CD8-positive, alpha-beta memory T cell (primary cell): ENCODE results near the gene NR4A1. TPM values are rescaled to one million over a fixed set of nuclear protein-coding genes. Genes with fewer than 3 reads are reported as not detected.

Experiments
- CTCF ChIA-PET: fragments of 350-600 bp; sonication (Branson Sonifier 250); formaldehyde crosslinking; loops from one replicate; lab custom pipeline; 2021; ENCODE audit warnings: antibody characterized with exemption; lab: Charles Lee
- POLR2A ChIA-PET: fragments of 350-600 bp; sonication (Branson Sonifier 250); formaldehyde crosslinking; loops from one replicate; lab custom pipeline; 2021; ENCODE audit warnings: antibody characterized with exemption; lab: Charles Lee
- DNase-seq, 5 donors: peaks; one replicate each; pipeline versions ENCODE4 v3.0.0 to v3.0.0-alpha.2; 2020 to 2022; ENCODE audit warnings: mixed read lengths in 1 of 5
- H3K27ac ChIP-seq: one replicate; pipeline ENCODE4 v1.7.0; 2013; ENCODE audit warnings: low read depth, mild to moderate bottlenecking, low read length, moderate library complexity
- H3K27me3 ChIP-seq: 2 replicates; pipeline ENCODE4 v1.7.0; 2013; ENCODE audit warnings: low read length, mild to moderate bottlenecking; ENCODE audit not compliant: insufficient read depth, poor library complexity, severe bottlenecking
- H3K36me3 ChIP-seq: 2 replicates; pipeline ENCODE4 v1.7.0; 2013; ENCODE audit warnings: mild to moderate bottlenecking, low read length, moderate library complexity; ENCODE audit not compliant: insufficient read depth
- H3K4me1 ChIP-seq: 2 replicates; pipeline ENCODE4 v1.7.0; 2013; ENCODE audit warnings: mild to moderate bottlenecking, low read length, moderate library complexity; ENCODE audit not compliant: insufficient read depth
- H3K4me3 ChIP-seq: 2 replicates; pipeline ENCODE4 v1.7.0; 2013; ENCODE audit warnings: mild to moderate bottlenecking, low read length
- H3K9me3 ChIP-seq: 2 replicates; pipeline ENCODE4 v1.7.0; 2013; ENCODE audit warnings: mild to moderate bottlenecking, low read length
- H3K27ac Mint-ChIP-seq, 8 donors: one replicate each; pipeline ENCODE4 v1.8.0; 2020 to 2021; ENCODE audit warnings: mixed read lengths in 8 of 8, mild to moderate bottlenecking in 6 of 8, inconsistent platforms in 3 of 8, moderate library complexity in 3 of 8
- H3K27me3 Mint-ChIP-seq, 2 donors: one replicate each; pipeline ENCODE4 v1.8.0; 2020 to 2021; ENCODE audit warnings: mixed read lengths in 2 of 2, mild to moderate bottlenecking in 1 of 2, moderate library complexity in 1 of 2
- H3K36me3 Mint-ChIP-seq, 3 donors: one replicate each; pipeline ENCODE4 v1.8.0; 2020 to 2021; ENCODE audit warnings: mixed read lengths in 3 of 3, inconsistent platforms in 1 of 3, mild to moderate bottlenecking in 1 of 3
- H3K4me1 Mint-ChIP-seq, 3 donors: one replicate each; pipeline ENCODE4 v1.8.0; 2020 to 2021; ENCODE audit warnings: mixed read lengths in 3 of 3, inconsistent platforms in 1 of 3, mild to moderate bottlenecking in 1 of 3
- H3K4me3 Mint-ChIP-seq, 7 donors: one replicate each; pipeline ENCODE4 v1.8.0; 2020 to 2021; ENCODE audit warnings: mixed read lengths in 7 of 7, mild to moderate bottlenecking in 6 of 7, moderate library complexity in 4 of 7, inconsistent platforms in 2 of 7
- H3K9me3 Mint-ChIP-seq, 5 donors: one replicate each; pipeline ENCODE4 v1.8.0; 2020 to 2022; ENCODE audit warnings: mixed read lengths in 5 of 5, mild to moderate bottlenecking in 3 of 5, moderate library complexity in 2 of 5, inconsistent platforms in 1 of 5
- polyA plus RNA-seq: library from polyadenylated mRNA; unstranded; fragments of 300-500 nt; fragmentation: Illumina TruSeq; gene quantifications from one replicate; pipeline ENCODE4 v1.2.3, GENCODE V29; 2021
- total RNA-seq, 2 experiments: library from RNA; stranded (reverse); gene quantifications; one replicate each; pipeline ENCODE4 v1.2.3, GENCODE V29; 2021

The NR4A1 gene
- total and polyA plus RNA-seq, 3 experiments from 2014 or later, result 0.84 to 23.4 (median 20.4) TPM

DNA sequence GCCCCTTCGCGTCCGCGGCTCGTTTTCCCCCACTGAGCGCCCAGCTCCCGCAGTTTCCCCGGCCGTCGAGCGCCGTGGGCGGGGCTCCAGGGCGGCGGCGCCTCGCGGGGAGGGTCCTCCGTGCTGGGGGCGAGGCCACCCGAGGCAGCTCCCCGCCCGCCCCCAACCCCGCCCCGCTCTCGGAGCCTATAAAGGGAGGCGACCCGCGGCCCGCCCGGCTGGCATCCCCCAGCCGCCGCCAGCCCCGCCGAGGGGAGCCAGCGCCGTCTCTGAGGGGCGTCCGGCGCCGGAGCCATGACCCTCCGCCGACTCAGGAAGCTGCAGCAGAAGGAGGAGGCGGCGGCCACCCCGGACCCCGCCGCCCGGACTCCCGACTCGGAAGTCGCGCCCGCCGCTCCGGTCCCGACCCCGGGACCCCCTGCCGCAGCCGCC, 44.5 kb upstream of the NR4A1 start, which contains the start of gene TAMALIN:
Gene TAMALIN, plus strand, starts transcription at position 221 of the 432 bp plus-strand sequence. Its CDS starts 74 bp downstream, at position 295.
- CTCF ChIA-PET, result interaction anchor here (0.8 to 21.9 kb wide), 4 partner anchors 14 to 26 kb away, joined by 3 to 488 read pairs (median 16); no protein-coding TSS in a partner anchor

GRCh38 chr12:52007158-52007921, 43.9 kb upstream of the NR4A1 start:
- Mint-ChIP-seq H3K36me3 (peaks cover 0 to 20% (median 0%) of the 10 kb centered on the region in 3 donors), H3K27ac (peak overlapping the region; percentile 88 to 93 (median 92)), H3K27me3 (peaks cover 5 to 11% of the 10 kb centered on the region in 2 donors), H3K4me3 (peak overlapping the region; percentile 89 to 95 (median 91)), H3K9me3 (no peaks in the 10 kb centered on the region), H3K4me1 (peaks cover 13 to 24% (median 15%) of the 10 kb centered on the region in 3 donors)
- DNase-seq, result peak; percentile 29 to 78 (median 70)
- POLR2A ChIA-PET, result interaction anchor here (0.8 to 2.5 kb wide), 4 partner anchors 16 to 35 kb away, joined by 3 to 10 read pairs (median 6); no protein-coding TSS in a partner anchor
- CTCF ChIA-PET, result interaction anchor here (0.8 to 21.9 kb wide), 4 partner anchors 14 to 22 kb away, joined by 4 to 488 read pairs (median 16); no protein-coding TSS in a partner anchor
- peak overlapping the region; percentile 67 for H3K27ac ChIP-seq
- H3K9me3 ChIP-seq, result no peaks in the 10 kb centered on the region
- no peaks in the 10 kb centered on the region for H3K27me3 ChIP-seq
- H3K36me3 ChIP-seq, result peaks cover 6% of the 10 kb centered on the region
- peaks cover 19% of the 10 kb centered on the region for H3K4me1 ChIP-seq
- peak overlapping the region; percentile 71 for H3K4me3 ChIP-seq

More for the DNA sequence above, 44.5 kb upstream of the NR4A1 start, which contains the start of gene TAMALIN:
- H3K27me3 ChIP-seq, result no peaks in the 10 kb centered on the region
- H3K27ac Mint-ChIP-seq, result peak within 1 kb of the TSS; percentile 88 to 93 (median 92)
- H3K27ac ChIP-seq, result peak within 1 kb of the TSS; percentile 67
- H3K36me3 ChIP-seq, result peaks cover 6% of the 10 kb centered on the region
- DNase-seq, result peak; percentile 73 to 87 (median 82)
- H3K36me3 Mint-ChIP-seq, result peaks cover 0 to 17% (median 0%) of the 10 kb centered on the region in 3 donors
- POLR2A ChIA-PET, result interaction anchor here (0.8 to 2.5 kb wide), 6 partner anchors 9 to 63 kb away, joined by 3 to 10 read pairs (median 4); partner anchors contain the start of gene ATG101
- H3K27me3 Mint-ChIP-seq, result peaks cover 5 to 11% of the 10 kb centered on the region in 2 donors
- no peaks in the 10 kb centered on the region for H3K9me3 ChIP-seq
- peak within 1 kb of the TSS; percentile 89 to 95 (median 91) for H3K4me3 Mint-ChIP-seq
- H3K4me3 ChIP-seq, result peak within 1 kb of the TSS; percentile 71
- peaks cover 19% of the 10 kb centered on the region for H3K4me1 ChIP-seq
- peaks cover 13 to 24% (median 15%) of the 10 kb centered on the region in 3 donors for H3K4me1 Mint-ChIP-seq
- no peaks in the 10 kb centered on the region for H3K9me3 Mint-ChIP-seq

DNA sequence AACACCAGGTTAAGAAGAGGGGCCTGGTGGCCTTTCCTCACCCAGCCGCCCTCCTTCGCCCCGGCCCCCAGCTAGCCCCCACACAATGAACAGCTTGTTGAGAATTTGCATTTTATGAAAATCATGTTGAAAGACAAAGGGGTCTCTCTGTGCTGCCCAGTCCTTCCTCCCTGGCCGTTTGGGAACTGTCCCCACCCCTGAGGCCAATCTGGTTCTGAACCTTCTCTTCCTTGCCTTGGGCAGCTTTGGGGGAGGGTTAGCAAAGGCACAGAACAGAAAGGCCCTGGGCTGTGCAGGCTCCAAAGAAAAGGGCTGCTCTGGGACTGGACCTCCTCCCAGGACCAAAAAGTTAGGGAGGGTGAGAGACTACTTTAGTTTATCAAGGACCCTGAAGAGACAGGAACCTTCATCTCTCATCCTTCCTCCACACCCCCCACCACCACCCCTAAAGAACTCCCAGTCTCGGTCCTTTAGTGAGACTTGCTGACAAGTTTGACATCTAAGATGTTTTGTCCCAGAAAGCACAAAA, 43.2 kb upstream of the NR4A1 start:
- Histone ChIP-seq H3K36me3 (peaks cover 6% of the 10 kb centered on the region), H3K4me3 (peak overlapping the region; percentile 71), H3K9me3 (no peaks in the 10 kb centered on the region), H3K27me3 (no peaks in the 10 kb centered on the region), H3K27ac (peak overlapping the region; percentile 67), H3K4me1 (peaks cover 19% of the 10 kb centered on the region)
- DNase-seq, result no peak
- Mint-ChIP-seq H3K36me3 (peaks cover 0 to 23% (median 0%) of the 10 kb centered on the region in 3 donors), H3K27ac (peak overlapping the region; percentile 88 to 93 (median 92)), H3K4me1 (peaks cover 13 to 24% (median 15%) of the 10 kb centered on the region in 3 donors), H3K27me3 (peaks cover 5 to 11% of the 10 kb centered on the region in 2 donors), H3K4me3 (peak overlapping the region; percentile 89 to 95 (median 91)), H3K9me3 (no peaks in the 10 kb centered on the region)
- ChIA-PET POLR2A (interaction anchor here (0.6 to 2.5 kb wide), 4 partner anchors 15 to 43 kb away, joined by 3 to 10 read pairs (median 3); partner anchors contain the start of gene NR4A1), CTCF (interaction anchor here (1.5 to 21.9 kb wide), 2 partner anchors 13 to 15 kb away, joined by 5 to 488 read pairs; no protein-coding TSS in a partner anchor)

DNA sequence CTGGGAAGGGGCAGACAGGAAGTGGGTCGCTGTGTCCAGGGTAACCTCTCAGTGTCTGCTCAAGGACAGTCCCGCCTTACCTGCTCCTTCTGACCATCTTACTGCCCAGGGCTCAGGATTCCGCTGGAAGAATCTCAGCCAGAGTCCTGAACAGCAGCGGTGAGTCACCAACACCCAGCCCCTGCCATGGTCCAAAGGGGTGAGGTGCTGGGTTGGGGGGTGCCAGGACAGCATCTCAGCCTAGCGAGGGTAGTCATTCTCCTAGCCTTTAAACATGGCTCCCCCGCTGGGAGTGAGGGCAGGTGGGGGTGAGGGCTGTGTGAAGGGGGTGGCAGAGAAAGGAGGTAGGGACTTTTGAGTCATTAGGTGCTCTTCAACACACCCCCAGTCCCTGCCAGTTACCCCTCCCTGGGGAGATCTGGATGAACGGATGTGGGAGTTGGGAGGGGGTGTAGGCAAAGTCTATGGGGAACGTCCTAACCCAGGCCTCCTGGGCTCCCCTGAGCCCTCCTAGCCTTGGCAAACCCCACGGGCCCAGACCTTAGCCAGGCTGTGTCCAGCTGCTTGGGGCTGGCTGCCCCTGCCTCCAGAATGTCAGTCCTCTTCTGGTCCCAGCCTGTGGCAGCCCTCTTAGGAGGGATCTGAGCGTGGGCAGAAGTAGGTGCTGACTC, 42.0 kb upstream of the NR4A1 start:
- Histone ChIP-seq H3K4me1 (peaks cover 19% of the 10 kb centered on the region), H3K27me3 (no peaks in the 10 kb centered on the region), H3K27ac (peak overlapping the region; percentile 24), H3K9me3 (no peaks in the 10 kb centered on the region), H3K4me3 (no peak overlapping the region), H3K36me3 (peaks cover 6% of the 10 kb centered on the region)
- ChIA-PET POLR2A (interaction anchor here (1.1 to 2.5 kb wide), 2 partner anchors 14 to 42 kb away, joined by 3 to 10 read pairs; partner anchors contain the start of gene NR4A1), CTCF (interaction anchor here (1.3 to 21.9 kb wide), 6 partner anchors 11 to 20 kb away, joined by 4 to 488 read pairs (median 8); no protein-coding TSS in a partner anchor)
- peak overlapping the region in 2 of 7 donors; percentile 91 to 92 for H3K4me3 Mint-ChIP-seq
- H3K27me3 Mint-ChIP-seq, result peaks cover 5 to 11% of the 10 kb centered on the region in 2 donors
- DNase-seq, result no peak
- H3K9me3 Mint-ChIP-seq, result no peaks in the 10 kb centered on the region
- peaks cover 0 to 34% (median 0%) of the 10 kb centered on the region in 3 donors for H3K36me3 Mint-ChIP-seq
- peaks cover 13 to 24% (median 15%) of the 10 kb centered on the region in 3 donors for H3K4me1 Mint-ChIP-seq
- peak overlapping the region in 5 of 8 donors; percentile 68 to 93 (median 92) for H3K27ac Mint-ChIP-seq

GRCh38 chr12:52010152-52010622, 41.1 kb upstream of the NR4A1 start:
- no peaks in the 10 kb centered on the region for H3K27me3 ChIP-seq

GRCh38 chr12:52010692-52011601, 40.3 kb upstream of the NR4A1 start:
- H3K27ac ChIP-seq, result peak overlapping the region; percentile 47
- H3K4me3 Mint-ChIP-seq, result peak overlapping the region in 1 of 7 donors; percentile 30
- no peak for DNase-seq
- H3K36me3 ChIP-seq, result peaks cover 6% of the 10 kb centered on the region
- H3K27me3 ChIP-seq, result no peaks in the 10 kb centered on the region
- peaks cover 12 to 21% (median 13%) of the 10 kb centered on the region in 3 donors for H3K4me1 Mint-ChIP-seq
- no peak overlapping the region for H3K4me3 ChIP-seq
- CTCF ChIA-PET, result interaction anchor here (1.7 to 5.5 kb wide), 3 partner anchors 9 to 22 kb away, joined by 5 to 65 read pairs (median 10); no protein-coding TSS in a partner anchor
- peaks cover 0 to 37% (median 0%) of the 10 kb centered on the region in 3 donors for H3K36me3 Mint-ChIP-seq
- H3K9me3 ChIP-seq, result no peaks in the 10 kb centered on the region
- peaks cover 19% of the 10 kb centered on the region for H3K4me1 ChIP-seq
- POLR2A ChIA-PET, result interaction anchor here (0.5 kb wide), 1 partner anchor 11 kb away, joined by 3 read pairs; no protein-coding TSS in a partner anchor
- H3K27me3 Mint-ChIP-seq, result peaks cover 3 to 5% of the 10 kb centered on the region in 2 donors
- H3K27ac Mint-ChIP-seq, result peak overlapping the region in 5 of 8 donors; percentile 47 to 91 (median 64)
- H3K9me3 Mint-ChIP-seq, result no peaks in the 10 kb centered on the region

More at GRCh38 chr12:52010152-52010622, 41.1 kb upstream of the NR4A1 start:
- peaks cover 13 to 24% (median 15%) of the 10 kb centered on the region in 3 donors for H3K4me1 Mint-ChIP-seq
- Histone ChIP-seq H3K27ac (peak overlapping the region; percentile 47), H3K36me3 (peaks cover 6% of the 10 kb centered on the region), H3K9me3 (no peaks in the 10 kb centered on the region), H3K4me3 (no peak overlapping the region), H3K4me1 (peaks cover 19% of the 10 kb centered on the region)
- H3K27ac Mint-ChIP-seq, result peak overlapping the region in 2 of 8 donors; percentile 47 to 91
- H3K27me3 Mint-ChIP-seq, result peaks cover 5 to 11% of the 10 kb centered on the region in 2 donors
- H3K4me3 Mint-ChIP-seq, result no peak overlapping the region
- H3K36me3 Mint-ChIP-seq, result peaks cover 0 to 36% (median 0%) of the 10 kb centered on the region in 3 donors
- DNase-seq, result no peak
- ChIA-PET POLR2A (interaction anchor here (0.5 kb wide), 1 partner anchor 12 kb away, joined by 3 read pairs; no protein-coding TSS in a partner anchor), CTCF (interaction anchor here (0.9 to 5.5 kb wide), 5 partner anchors 10 to 74 kb away, joined by 3 to 65 read pairs (median 5); no protein-coding TSS in a partner anchor)
- no peaks in the 10 kb centered on the region for H3K9me3 Mint-ChIP-seq
